Lower leg skin (tissue), 3 donors: ENCODE data around the gene BZW1.

Source experiments
- CTCF ChIP-seq, 3 donors: fragments of 450-650 bp; IDR thresholded peaks; one replicate each; pipeline ENCODE4 v1.5.1; 2016; ENCODE audit warnings: antibody characterized with exemption in 3 of 3, mild to moderate bottlenecking in 3 of 3, moderate library complexity in 2 of 3
- POLR2A ChIP-seq, 2 donors: fragments of 450-650 bp; IDR thresholded peaks; one replicate each; pipeline ENCODE4 v1.6.1; 2016 to 2017; ENCODE audit warnings: antibody characterized with exemption in 2 of 2, mild to moderate bottlenecking in 1 of 2, moderate library complexity in 1 of 2

GRCh38 chr2:200767111-200767885 is 44.4 kb upstream of the BZW1 start:
- no peak for TF ChIP-seq CTCF (IDR thresholded peaks at IDR 0.05)
- TF ChIP-seq POLR2A (IDR thresholded peaks at IDR 0.05), result no peak
